Keratinocyte (primary cell): ENCODE data around the gene TRIM38. TPM values are rescaled to one million over a fixed set of nuclear protein-coding genes. Genes with fewer than 3 reads are reported as not detected.

Experiments used
- DNase-seq: peaks from one replicate; pipeline ENCODE4 v3.0.0-alpha.2; 2011; ENCODE audit warnings: low read depth, missing footprints, low spot score
- FAIRE-seq: peaks from 2 replicates; lab custom pipeline; 2011; peaks lifted over from hg19 to GRCh38; lab: Jason Lieb, UNC
- H2AFZ ChIP-seq: 2 replicates; pipeline ENCODE4 v1.6.0; 2012; ENCODE audit warnings: low read length, control low read depth, inconsistent platforms; ENCODE audit not compliant: control insufficient read depth
- H3K27ac ChIP-seq: 2 replicates; pipeline ENCODE4 v1.5.1; 2011; ENCODE audit warnings: low read length; ENCODE audit not compliant: control insufficient read depth, insufficient read depth
- H3K27me3 ChIP-seq: 3 replicates; pipeline ENCODE4 v1.6.0; 2011; ENCODE audit warnings: low read length; ENCODE audit not compliant: control insufficient read depth, insufficient read depth; ENCODE audit errors: extremely low read depth
- H3K36me3 ChIP-seq, 2 experiments: 2 replicates in 1 of 2; 3 replicates in 1 of 2; pipeline ENCODE4 v1.5.1; 2011; ENCODE audit warnings: low read length in 2 of 2, mild to moderate bottlenecking in 1 of 2; ENCODE audit not compliant: control insufficient read depth in 2 of 2, insufficient read depth in 2 of 2; ENCODE audit errors: extremely low read depth in 1 of 2
- H3K4me1 ChIP-seq: 3 replicates; pipeline ENCODE4 v1.5.1; 2011; ENCODE audit warnings: low read length; ENCODE audit not compliant: control insufficient read depth, insufficient read depth; ENCODE audit errors: extremely low read depth
- H3K4me2 ChIP-seq: 3 replicates; pipeline ENCODE4 v1.6.0; 2011; ENCODE audit warnings: low read depth, low read length; ENCODE audit not compliant: control insufficient read depth, insufficient read depth; ENCODE audit errors: extremely low read depth
- H3K4me3 ChIP-seq, 3 experiments: fragments of 200-600 bp in 1 of 3; sonication (generic) in 1 of 3; 2 replicates in 2 of 3; 3 replicates in 1 of 3; pipeline ENCODE4 v1.5.1; 2011 to 2016; ENCODE audit warnings: low read length in 3 of 3, mild to moderate bottlenecking in 3 of 3, control low read depth in 2 of 3, inconsistent platforms in 1 of 3, low read depth in 1 of 3, mixed read lengths in 1 of 3, mixed run types in 1 of 3, moderate library complexity in 1 of 3; ENCODE audit not compliant: control insufficient read depth in 2 of 3, insufficient read depth in 2 of 3; ENCODE audit errors: extremely low read depth in 1 of 3
- H3K79me2 ChIP-seq: 2 replicates; pipeline ENCODE4 v1.6.0; 2012; ENCODE audit warnings: low read length; ENCODE audit not compliant: control insufficient read depth, insufficient read depth
- H3K9ac ChIP-seq: 3 replicates; pipeline ENCODE4 v1.6.0; 2011; ENCODE audit warnings: low read length; ENCODE audit not compliant: control insufficient read depth, insufficient read depth; ENCODE audit errors: extremely low read depth
- H3K9me1 ChIP-seq: 3 replicates; pipeline ENCODE4 v1.6.0; 2011; ENCODE audit warnings: low read length; ENCODE audit not compliant: control insufficient read depth, insufficient read depth; ENCODE audit errors: extremely low read depth
- H3K9me3 ChIP-seq: 2 replicates; pipeline ENCODE4 v1.5.1; 2012; ENCODE audit warnings: low read depth, low read length; ENCODE audit not compliant: control insufficient read depth
- H4K20me1 ChIP-seq: 3 replicates; pipeline ENCODE4 v1.6.0; 2011; ENCODE audit warnings: low read length; ENCODE audit not compliant: control insufficient read depth, insufficient read depth; ENCODE audit errors: extremely low read depth
- CTCF ChIP-seq, 3 experiments: IDR thresholded peaks in 1 of 3; conservative IDR thresholded peaks in 1 of 3; optimal IDR thresholded peaks in 1 of 3; 2 replicates in 2 of 3; 3 replicates in 1 of 3; pipeline versions ENCODE3 to v1.5.1; 2011; ENCODE audit warnings: low read length in 3 of 3, mild to moderate bottlenecking in 3 of 3, moderate library complexity in 2 of 3, control low read depth in 1 of 3, inconsistent platforms in 1 of 3; ENCODE audit not compliant: insufficient read depth in 2 of 3; ENCODE audit errors: extremely low read depth in 1 of 3
- EZH2 ChIP-seq: IDR thresholded peaks from one replicate; pipeline ENCODE4 v1.6.1; 2012; ENCODE audit warnings: inconsistent platforms, mild to moderate bottlenecking, low read length, moderate library complexity
- dilution Hi-C: fragments of 300-500 bp; cut with MboI; formaldehyde crosslinking; loops from one replicate; pipeline ENCODE4 v1.7.0; 2020; ENCODE audit warnings: low sequenced_read_pairs; ENCODE audit not compliant: extremely low pct_ligation_motif_present
- polyA minus RNA-seq, 3 experiments: library from RNA; depleted of rRNA, polyadenylated mRNA; stranded (reverse); fragments of >200 nt; gene quantifications; 1 replicate in 1 of 3; 2 replicates in 1 of 3; 3 replicates in 1 of 3; pipeline ENCODE4 v1.2.3, GENCODE V29; 2011
- polyA plus RNA-seq, 5 experiments: library from polyadenylated mRNA; depleted of rRNA in 3 of 5; stranded (reverse) in 3 of 5; stranded (forward) in 1 of 5; unstranded in 1 of 5; fragments of >200 nt; gene quantifications; 1 replicate in 1 of 5; 2 replicates in 3 of 5; 3 replicates in 1 of 5; pipeline versions ENCODE4 v1.2.1 to v1.2.3, GENCODE V29; 2011 to 2012; ENCODE audit warnings: missing spikeins in 2 of 5, low read depth in 1 of 5, low replicate concordance in 1 of 5

The TRIM38 gene
- polyA plus RNA-seq (5.2 to 7.8 TPM (median 6.7 TPM) in 3 replicates), polyA minus RNA-seq (3.8 to 9.1 TPM (median 6.3 TPM) in 3 replicates)
- 5.2 TPM for polyA plus RNA-seq (2011; ENCODE audit: low read depth)
- polyA plus RNA-seq (2011; cell fraction: cytosol; rRNA removed): 3.4 and 5.3 TPM in 2 replicates
- 11.9 and 12.5 TPM in 2 replicates for polyA plus RNA-seq (2011; cell fraction: nucleus; rRNA removed)
- polyA plus RNA-seq (2012; ENCODE audit: low replicate concordance): 4.8 and 5.0 TPM in 2 replicates
- polyA minus RNA-seq (2011; cell fraction: cytosol; rRNA and poly(A)+ RNA removed): 4.0 TPM
- 4.7 and 8.9 TPM in 2 replicates for polyA minus RNA-seq (2011; cell fraction: nucleus; rRNA and poly(A)+ RNA removed)

- peak; percentile 5 for FAIRE-seq
- Histone ChIP-seq H3K4me1 (peaks cover 28% of the 10 kb centered on the region), H3K9ac (peak within 1 kb of the TSS; percentile 86), H3K4me2 (peak within 1 kb of the TSS; percentile 78), H3K27ac (peak within 1 kb of the TSS; percentile 81), H3K27me3 (no peaks in the 10 kb centered on the region), H3K9me1 (no peaks in the 10 kb centered on the region), H3K4me3 (peak within 1 kb of the TSS; percentile 70 to 82 (median 79)), H3K79me2 (peaks cover 20% of the 10 kb centered on the region), H3K36me3 (peaks cover 7 to 9% of the 10 kb centered on the region in 2 experiments), H4K20me1 (no peaks in the 10 kb centered on the region), H2AFZ (peak within 1 kb of the TSS; percentile 83), H3K9me3 (peaks cover 4% of the 10 kb centered on the region)
- dilution Hi-C loops: no loop called here
- peak; percentile 36 for DNase-seq
- TF ChIP-seq EZH2 (no peak), CTCF (optimal IDR thresholded peaks at IDR 0.05 in 1 of 3, IDR thresholded peaks at IDR 0.05 in 1 of 3, conservative IDR thresholded peaks at IDR 0.05 in 1 of 3; ENCODE audit: extremely low read depth in 1 of 3, insufficient read depth in 2 of 3, low read length in 3 of 3) (no peak)
Observed at GRCh38 chr6:25962149-25963127, at the start of gene TRIM38. Gene TRIM38 (plus strand): TSS chr6:25962802. CDS start chr6:25966523, 3,721 bp downstream.

- FAIRE-seq: no peak
Observed at GRCh38 chr6:25913741-25914140, 48.9 kb upstream of the TRIM38 start.

More at GRCh38 chr6:25913741-25914140, 48.9 kb upstream of the TRIM38 start:
- no peaks in the 10 kb centered on the region for H4K20me1 ChIP-seq
- no peaks in the 10 kb centered on the region for H3K27me3 ChIP-seq
- H3K4me1 ChIP-seq: no peaks in the 10 kb centered on the region
- no peak for DNase-seq
- no peaks in the 10 kb centered on the region for H3K36me3 ChIP-seq
- H3K9ac ChIP-seq: no peak overlapping the region
- H3K27ac ChIP-seq: no peak overlapping the region
- H3K79me2 ChIP-seq: no peaks in the 10 kb centered on the region
- H2AFZ ChIP-seq: no peak overlapping the region
- TF ChIP-seq EZH2 (no peak), CTCF (optimal IDR thresholded peaks at IDR 0.05 in 1 of 3, IDR thresholded peaks at IDR 0.05 in 1 of 3, conservative IDR thresholded peaks at IDR 0.05 in 1 of 3; ENCODE audit: extremely low read depth in 1 of 3, insufficient read depth in 2 of 3, low read length in 3 of 3) (no peak)
- no peaks in the 10 kb centered on the region for H3K9me3 ChIP-seq
- dilution Hi-C loops: no loop called here
- no peak overlapping the region for H3K4me3 ChIP-seq
- H3K9me1 ChIP-seq: no peaks in the 10 kb centered on the region
- H3K4me2 ChIP-seq: no peak overlapping the region
